ENCODE results near the gene IQGAP1. TPM values are rescaled to one million over a fixed set of nuclear protein-coding genes. Genes with fewer than 3 reads are reported as not detected.

Gene IQGAP1
- total and polyA plus RNA-seq, 2 of the 13 experiments (the other 11 are each of a cell fraction or from before 2014, with no cell fraction given) = 29.5 to 37.9 TPM

GRCh38 chr15:90405055-90405607 lies 17.1 kb downstream of the IQGAP1 start (continued):
- TF ChIP-seq THAP7 (CRISPR knock-in tag; IDR thresholded peaks at IDR 0.05) (no peak), ZNF121 (CRISPR knock-in tag; IDR thresholded peaks at IDR 0.05) (no peak), CAMTA2 (CRISPR knock-in tag; IDR thresholded peaks at IDR 0.05; ENCODE audit: borderline replicate concordance) (no peak), RNF2 (conservative IDR thresholded peaks at IDR 0.05; ENCODE audit: low read depth) (no peak)

- FAIRE-seq (no peak), DNase-seq (ENCODE audit: low spot score) (no peak), ATAC-seq (no peak)
- no peak overlapping the region for H3K27ac ChIP-seq (ENCODE audit: extremely low read length, insufficient read depth, low read length)
- ChIA-PET CTCF (ENCODE audit: low intra/inter-chr PET ratio, low total read pairs) (no interaction called here), POLR2A (interaction anchor here (1.0 kb wide), 1 partner anchor 20 kb away, joined by 3 read pairs; the partner anchor contains the start of gene IQGAP1)
- H3K4me2 ChIP-seq (ENCODE audit: low read depth, low read length) = no peak overlapping the region
- in situ Hi-C loops (cut with HindIII; ENCODE audit: extremely low pct_ligation_motif_present, low pct_unique_long_range_greater_than_20kb) = no loop called here
- H3K9me3 ChIP-seq (ENCODE audit: low read length) = no peaks in the 10 kb centered on the region
- H3K4me3 ChIP-seq (replicated peaks in 1 of 3; ENCODE audit: insufficient read depth in 1 of 3, low read depth in 2 of 3, low read length in 3 of 3) = no peak overlapping the region
- no peaks in the 10 kb centered on the region for H3K27me3 ChIP-seq (ENCODE audit: control insufficient read depth in 1 of 2, insufficient read depth in 2 of 2, low read length in 2 of 2)
- H3K9ac ChIP-seq (ENCODE audit: insufficient read depth, low read depth, low read length) = no peak overlapping the region
- H3K4me1 ChIP-seq (ENCODE audit: insufficient read depth, low read length) = peaks cover 7% of the 10 kb centered on the region
- BruUV-seq (replicated peaks) = no TSS peak
- TF ChIP-seq FOXK1 (CRISPR knock-in tag; IDR thresholded peaks at IDR 0.05; ENCODE audit: borderline replicate concordance, low read depth) = no peak
- TF ChIP-seq ZNF512B (CRISPR knock-in tag; IDR thresholded peaks at IDR 0.05; ENCODE audit: borderline replicate concordance) = no peak
- TF ChIP-seq THAP7 (CRISPR knock-in tag; IDR thresholded peaks at IDR 0.05) = no peak
- no peak for TF ChIP-seq NR2C2 (CRISPR knock-in tag; IDR thresholded peaks at IDR 0.05; ENCODE audit: borderline replicate concordance)
- TF ChIP-seq RBFOX2 (IDR thresholded peaks at IDR 0.05; ENCODE audit: low read depth, low read length) = no peak
- no peak for TF ChIP-seq POGZ (CRISPR knock-in tag; IDR thresholded peaks at IDR 0.05)
- peaks cover 36% of the 10 kb centered on the region for H3K79me2 ChIP-seq (ENCODE audit: insufficient read depth, low read length)
- H3K36me3 ChIP-seq (replicated peaks in 1 of 2; ENCODE audit: control insufficient read depth in 1 of 2, insufficient read depth in 2 of 2, low read length in 2 of 2) = no peaks in the 10 kb centered on the region
- no peaks in the 10 kb centered on the region for H4K20me1 ChIP-seq (ENCODE audit: insufficient read depth, low read length)
- intact Hi-C loops (cut with micrococcal nuclease; ENCODE audit: unreplicated experiment) = no loop called here
- no peak overlapping the region for H2AFZ ChIP-seq (ENCODE audit: low read length)
- 86% methylated on average over 3 of the region's 3 CpGs for WGBS (ENCODE audit: low lambda C conversion rate)
These were observed 19.3 kb downstream of the IQGAP1 start for GRCh38 chr15:90407336-90407735.

Measured in HepG2 (cell line).